GM11168 (cell line): ENCODE measurements around the gene TNFSF13B.

ENCODE experiments used
- in situ Hi-C: fragments of 300-500 bp; cut with MboI; formaldehyde crosslinking; loops from one replicate; pipeline ENCODE4 v1.12.0; 2022; ENCODE audit warnings: low sequenced_read_pairs; ENCODE audit not compliant: unreplicated experiment

Gene TNFSF13B

GRCh38 chr13:108332791-108333190 lies 63.3 kb downstream of the TNFSF13B start:
- in situ Hi-C loops, result no loop called here

DNA sequence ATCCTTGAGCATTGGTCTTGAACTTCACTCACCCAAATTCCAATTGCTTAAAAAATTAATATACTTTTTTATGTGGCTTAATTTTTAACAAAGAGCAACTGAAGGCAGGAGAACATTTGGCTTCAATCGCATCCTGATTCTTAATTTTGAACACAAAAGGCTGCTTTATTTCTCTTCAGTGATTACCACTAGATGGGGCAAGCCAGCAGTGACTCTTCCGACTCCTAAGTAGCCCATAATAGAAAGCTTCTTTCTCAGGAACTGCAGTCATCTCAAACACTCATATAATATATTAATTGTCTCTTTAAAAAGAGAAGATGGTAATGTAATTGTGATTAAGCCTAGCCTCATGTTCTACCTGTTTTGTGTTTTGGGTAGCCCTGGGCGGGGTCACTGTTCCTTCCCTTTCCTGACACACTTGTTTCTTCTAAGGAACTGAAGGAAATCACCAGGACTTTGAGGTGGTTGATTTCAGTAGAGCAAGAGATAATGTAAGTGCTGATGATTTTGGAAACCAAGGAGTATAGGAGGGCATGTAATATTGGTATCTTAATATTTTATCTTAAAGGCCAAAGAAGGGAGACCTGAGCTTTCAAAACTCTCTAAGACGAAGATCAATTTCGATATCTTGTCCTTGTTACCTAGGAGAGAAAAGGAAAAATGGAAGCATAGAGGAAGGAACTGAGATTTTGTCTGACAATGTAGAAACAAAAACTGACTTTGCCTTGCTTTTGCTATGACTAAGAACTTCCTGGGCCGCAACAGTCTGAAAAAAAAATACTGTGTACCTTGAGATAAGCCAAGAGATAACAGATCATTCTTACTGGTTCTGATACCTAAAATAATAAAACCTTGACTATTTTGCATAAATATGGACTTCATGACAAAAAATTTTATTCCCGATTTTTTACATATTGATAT lies 73.1 kb downstream of the TNFSF13B start:
- in situ Hi-C loops, result no loop called here

DNA sequence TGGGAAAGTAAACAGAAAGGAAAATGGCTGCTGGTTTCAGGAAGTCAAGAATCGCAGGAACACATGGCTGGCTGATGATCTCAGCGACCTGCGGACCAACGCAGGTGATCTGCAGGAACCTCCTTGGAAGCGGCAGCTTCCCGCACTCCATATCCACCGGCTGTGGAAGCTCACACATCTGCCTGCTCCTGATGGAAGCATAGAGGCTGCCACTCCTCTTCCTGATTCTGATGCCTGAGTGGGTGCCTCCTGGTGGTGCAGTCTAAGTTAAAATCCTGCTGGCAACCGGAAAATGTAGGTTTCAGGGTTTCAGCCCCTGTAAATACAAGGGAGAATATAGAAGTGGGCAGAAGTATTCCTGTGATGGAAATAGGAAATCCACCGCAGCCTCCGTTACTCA lies 75.5 kb downstream of the TNFSF13B start:
- in situ Hi-C loops, result no loop called here

- in situ Hi-C loops, result no loop called here
Observed at GRCh38 chr13:108346376-108346775, 76.9 kb downstream of the TNFSF13B start.

- in situ Hi-C loops, result no loop called here
Observed at GRCh38 chr13:108349269-108349668, 79.8 kb downstream of the TNFSF13B start.

- in situ Hi-C loops, result no loop called here
Observed at GRCh38 chr13:108350579-108350978, 81.1 kb downstream of the TNFSF13B start.

- in situ Hi-C loops, result no loop called here
Observed at GRCh38 chr13:108352599-108352998, 83.1 kb downstream of the TNFSF13B start.

DNA sequence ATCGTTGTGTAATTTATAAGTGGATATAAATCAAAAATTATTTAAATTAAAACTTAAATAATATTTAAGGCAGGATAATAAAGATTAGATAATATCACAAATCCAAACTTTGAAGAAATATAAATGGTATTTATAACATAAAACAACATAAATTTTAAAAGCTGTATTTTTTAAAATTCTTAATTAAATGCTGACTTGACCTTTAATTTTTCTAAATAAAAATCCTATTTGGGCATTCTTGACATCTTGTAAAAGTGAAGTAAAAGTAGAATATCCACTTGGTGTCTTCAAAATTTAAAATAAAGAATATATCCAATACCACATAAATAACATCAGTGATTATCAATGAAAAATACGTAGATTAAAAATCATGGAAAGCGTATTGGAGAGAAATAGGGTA lies 87.7 kb downstream of the TNFSF13B start:
- in situ Hi-C loops, result no loop called here
